ENCODE data around the gene RAB11A.

- TF ChIP-seq CTCF (IDR thresholded peaks at IDR 0.05) = no peak
- TF ChIP-seq POLR2A (IDR thresholded peaks at IDR 0.05) = no peak
These were observed 26.9 kb downstream of the RAB11A start for GRCh38 chr15:65896236-65896635.

All from adrenal gland (tissue), 5 donors.